SJCRH30 (cell line): ENCODE data around the gene SYF2. TPM values are rescaled to one million over a fixed set of nuclear protein-coding genes. Genes with fewer than 3 reads are reported as not detected.
"Not testable (repeated sequence)": the region's sequence is repeated elsewhere in the genome, so short reads cannot be mapped to it uniquely, and the experiment has no call there.

Source experiments
- DNase-seq, 2 experiments: peaks; one replicate each; pipeline ENCODE4 v3.0.0-alpha.2; 2015 to 2020
- H3K27ac ChIP-seq: fragments of 250-450 bp; sonication (Bioruptor Pico); 2 replicates; pipeline ENCODE4 v1.5.1; 2020; ENCODE audit warnings: mild to moderate bottlenecking, moderate library complexity
- H3K27me3 ChIP-seq: fragments of 250-450 bp; sonication (Bioruptor Pico); 2 replicates; pipeline ENCODE4 v1.5.1; 2020; ENCODE audit warnings: mild to moderate bottlenecking, moderate library complexity
- H3K36me3 ChIP-seq: fragments of 250-450 bp; sonication (Bioruptor Pico); 2 replicates; pipeline ENCODE4 v1.5.1; 2020; ENCODE audit warnings: mild to moderate bottlenecking, moderate library complexity
- H3K4me1 ChIP-seq: fragments of 250-450 bp; sonication (Bioruptor Pico); 2 replicates; pipeline ENCODE4 v1.5.1; 2020; ENCODE audit warnings: mild to moderate bottlenecking, moderate library complexity
- H3K4me3 ChIP-seq: fragments of 250-450 bp; sonication (Bioruptor Pico); 2 replicates; pipeline ENCODE4 v1.5.1; 2020; ENCODE audit warnings: mild to moderate bottlenecking, moderate library complexity
- H3K9me3 ChIP-seq: fragments of 250-450 bp; sonication (Bioruptor Pico); replicated peaks from 2 replicates; pipeline ENCODE4 v1.5.1; 2020; ENCODE audit warnings: mild to moderate bottlenecking, moderate library complexity
- total RNA-seq: library from RNA; depleted of rRNA; stranded (reverse); fragments of >200 nt; shearing (Covaris generic); gene quantifications from 2 replicates; pipeline ENCODE4 v1.2.3, GENCODE V29; 2014; rRNA removed

SYF2 gene
- 39.3 and 43.2 TPM in 2 replicates for total RNA-seq

GRCh38 chr1:25232027-25232865 lies at the start of gene SYF2:
TSS of gene SYF2 (minus strand) at chr1:25232502. CDS start at chr1:25232467, 35 bp downstream.
- DNase-seq, result peak; percentile 96 to 98
- Histone ChIP-seq H3K9me3 (no peaks in the 10 kb centered on the region), H3K4me1 (peaks cover 4% of the 10 kb centered on the region), H3K27me3 (no peaks in the 10 kb centered on the region), H3K27ac (peak within 1 kb of the TSS; percentile 64), H3K36me3 (peaks cover 27% of the 10 kb centered on the region), H3K4me3 (peak within 1 kb of the TSS; percentile 68)

GRCh38 chr1:25279693-25280111 lies 47.4 kb upstream of the SYF2 start:
- H3K4me1 ChIP-seq, H3K4me3 ChIP-seq, H3K36me3 ChIP-seq, H3K9me3 ChIP-seq, H3K27ac ChIP-seq, DNase-seq, H3K27me3 ChIP-seq: not testable (repeated sequence)

- H3K36me3 ChIP-seq, H3K9me3 ChIP-seq, DNase-seq: not testable (repeated sequence)
These were observed 46.5 kb upstream of the SYF2 start for GRCh38 chr1:25278790-25279189.

GRCh38 chr1:25278358-25278757 lies 46.1 kb upstream of the SYF2 start:
- not testable (repeated sequence) for H3K4me3 ChIP-seq, H3K27ac ChIP-seq, DNase-seq, H3K36me3 ChIP-seq, H3K27me3 ChIP-seq, H3K9me3 ChIP-seq, H3K4me1 ChIP-seq

More at GRCh38 chr1:25278790-25279189, 46.5 kb upstream of the SYF2 start:
- not testable (repeated sequence) for H3K27me3 ChIP-seq, H3K4me3 ChIP-seq, H3K4me1 ChIP-seq, H3K27ac ChIP-seq

- not testable (repeated sequence) for H3K36me3 ChIP-seq, H3K9me3 ChIP-seq, H3K27ac ChIP-seq, H3K4me3 ChIP-seq, H3K27me3 ChIP-seq, DNase-seq, H3K4me1 ChIP-seq
These were observed 45.0 kb upstream of the SYF2 start for GRCh38 chr1:25277295-25277694.

DNA sequence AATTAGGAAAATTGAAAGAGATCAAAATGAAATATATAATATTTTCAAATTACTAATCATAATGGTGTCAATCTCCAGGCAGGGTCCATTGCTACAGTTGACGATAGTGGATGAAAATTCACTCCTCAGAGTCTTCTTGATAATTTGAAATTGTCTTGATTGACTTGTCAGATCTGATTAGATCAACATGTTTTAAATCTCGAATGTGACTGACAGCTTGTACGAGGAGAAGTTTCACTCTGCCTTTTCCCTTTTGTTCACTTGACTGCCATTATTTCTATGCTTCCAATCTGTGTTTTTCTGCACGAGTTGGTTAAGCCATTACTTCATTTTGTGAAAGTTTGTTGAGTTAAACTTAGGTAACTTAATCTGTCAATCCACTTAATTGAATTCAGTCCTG lies 43.3 kb upstream of the SYF2 start:
- not testable (repeated sequence) for H3K4me1 ChIP-seq, H3K9me3 ChIP-seq, H3K27me3 ChIP-seq, H3K4me3 ChIP-seq, H3K27ac ChIP-seq, DNase-seq, H3K36me3 ChIP-seq

- not testable (repeated sequence) for H3K4me1 ChIP-seq, H3K36me3 ChIP-seq, H3K9me3 ChIP-seq, DNase-seq, H3K4me3 ChIP-seq, H3K27ac ChIP-seq, H3K27me3 ChIP-seq
These were observed 39.9 kb upstream of the SYF2 start, which contains the start of gene RHD for GRCh38 chr1:25272238-25272637. TSS of gene RHD (plus strand) at chr1:25272509. CDS start at chr1:25272548, 39 bp downstream.

DNA sequence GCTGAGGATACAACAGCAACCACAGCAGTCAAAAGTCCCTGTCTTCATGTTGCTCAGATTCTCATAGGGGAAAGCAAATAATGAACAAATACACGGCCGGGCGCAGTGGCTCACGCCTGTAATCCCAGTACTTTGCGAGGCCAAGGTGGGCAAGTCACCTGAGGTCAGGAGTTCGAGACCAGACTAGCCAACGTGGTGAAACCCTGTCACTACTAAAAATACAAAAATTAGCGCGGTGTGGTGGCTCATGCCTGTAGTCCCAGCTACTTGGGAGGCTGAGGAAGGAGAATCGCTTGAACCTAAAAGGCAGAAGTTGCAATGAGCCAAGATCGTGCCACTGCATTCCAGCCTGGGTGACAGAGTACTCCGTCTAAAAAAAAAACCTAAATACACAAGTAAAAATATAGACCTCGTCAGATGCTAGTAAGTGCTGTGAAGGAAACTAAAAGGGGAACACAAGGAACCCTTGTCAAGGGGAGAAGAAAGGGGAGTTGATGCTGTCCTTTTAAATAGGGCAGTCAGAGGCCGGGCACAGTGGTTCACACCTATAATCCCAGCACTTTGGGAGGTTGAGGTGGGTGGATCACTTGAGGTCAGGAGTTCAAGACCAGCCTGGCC lies 36.0 kb upstream of the SYF2 start:
- H3K9me3 ChIP-seq, H3K27me3 ChIP-seq, H3K36me3 ChIP-seq, H3K27ac ChIP-seq, DNase-seq, H3K4me1 ChIP-seq: not testable (repeated sequence)
- peak overlapping the region; percentile 49 for H3K4me3 ChIP-seq

DNA sequence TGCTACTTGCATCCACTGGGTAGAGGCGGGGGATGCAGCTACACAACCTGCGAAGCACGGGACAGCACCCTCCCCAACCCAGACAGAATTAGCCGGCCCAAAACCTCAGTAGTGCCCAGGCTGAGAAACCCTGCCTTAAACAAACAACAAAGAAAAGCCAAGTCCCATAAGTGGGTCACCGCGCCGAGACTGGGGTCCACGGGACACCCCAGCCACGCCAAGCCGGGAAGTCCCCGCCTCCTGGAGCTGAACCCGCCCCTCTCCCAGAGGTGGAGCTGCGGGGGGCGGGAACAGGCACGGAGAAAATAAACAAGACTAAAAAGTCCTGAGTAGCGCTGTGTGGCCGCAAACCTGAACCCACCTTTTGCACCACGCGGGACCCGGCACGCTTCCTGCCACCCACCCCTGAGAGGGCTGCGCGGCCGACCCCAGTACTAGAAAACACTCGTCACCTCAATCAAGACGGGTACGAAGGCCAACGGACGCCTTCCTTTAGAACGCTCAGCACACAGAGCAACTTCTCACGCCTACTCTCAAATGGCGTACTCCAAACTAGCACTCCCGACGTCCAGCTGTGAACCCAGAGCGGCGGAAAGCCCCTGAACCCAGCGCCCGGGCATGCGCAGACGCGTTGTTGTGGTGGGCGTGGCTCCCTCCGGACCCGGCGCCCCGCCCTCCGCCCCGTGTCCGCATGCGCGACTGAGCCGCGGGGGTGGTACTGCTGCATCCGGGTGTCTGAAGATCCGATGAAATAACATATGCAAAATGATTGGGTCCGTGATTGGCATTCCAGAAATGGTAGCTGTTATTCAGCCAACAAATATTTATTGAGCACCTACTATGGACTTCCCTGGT lies 35.2 kb upstream of the SYF2 start:
- H3K4me1 ChIP-seq, H3K36me3 ChIP-seq, H3K9me3 ChIP-seq, H3K27me3 ChIP-seq, H3K27ac ChIP-seq: not testable (repeated sequence)
- peak; percentile 84 for DNase-seq
- peak overlapping the region; percentile 49 for H3K4me3 ChIP-seq

DNA sequence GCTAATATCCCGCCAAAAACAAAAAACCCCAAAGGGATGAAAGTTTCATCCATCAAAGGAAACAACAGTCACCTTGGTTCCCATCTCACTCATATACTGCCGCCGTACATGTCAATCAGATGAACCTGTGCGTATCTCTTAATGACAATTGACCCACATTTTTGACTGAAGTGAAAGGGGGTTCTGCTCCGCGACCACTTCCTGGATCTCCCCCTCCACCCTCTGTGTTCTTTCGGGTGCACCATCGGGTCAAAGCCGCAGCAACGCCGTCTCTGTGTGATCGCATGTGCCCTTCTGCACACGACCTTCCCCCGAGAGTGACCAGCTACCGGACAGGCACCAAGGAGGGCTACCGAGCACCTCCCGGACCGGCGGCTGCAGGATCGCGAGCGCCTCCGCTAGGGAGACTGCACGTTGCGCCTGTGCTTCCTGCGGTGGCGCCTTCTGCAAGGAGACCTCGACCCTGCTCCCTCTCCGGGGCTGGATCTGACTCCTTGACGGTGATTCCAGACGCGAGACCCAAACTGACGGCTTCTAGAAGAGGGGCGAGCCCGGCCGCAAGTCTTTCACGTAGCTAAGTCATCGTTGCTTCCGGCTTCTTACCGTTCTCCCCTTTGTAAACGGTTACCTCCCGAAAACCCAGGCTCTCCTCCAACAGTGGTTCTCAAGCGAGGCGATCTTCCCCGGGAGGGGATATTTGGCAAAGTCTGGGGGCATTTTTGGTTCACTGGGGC lies 34.4 kb upstream of the SYF2 start:
- H3K9me3 ChIP-seq, H3K27me3 ChIP-seq, H3K4me1 ChIP-seq, H3K36me3 ChIP-seq, H3K27ac ChIP-seq: not testable (repeated sequence)
- peak; percentile 19 to 39 for DNase-seq
- peak overlapping the region; percentile 62 for H3K4me3 ChIP-seq

GRCh38 chr1:25260336-25260735 lies 28.0 kb upstream of the SYF2 start:
- DNase-seq, H3K4me1 ChIP-seq, H3K36me3 ChIP-seq, H3K9me3 ChIP-seq, H3K27ac ChIP-seq, H3K4me3 ChIP-seq, H3K27me3 ChIP-seq: not testable (repeated sequence)

- H3K4me3 ChIP-seq, H3K36me3 ChIP-seq, H3K9me3 ChIP-seq, H3K27me3 ChIP-seq, DNase-seq, H3K4me1 ChIP-seq, H3K27ac ChIP-seq: not testable (repeated sequence)
These were observed 27.5 kb upstream of the SYF2 start for GRCh38 chr1:25259813-25260212.

DNA sequence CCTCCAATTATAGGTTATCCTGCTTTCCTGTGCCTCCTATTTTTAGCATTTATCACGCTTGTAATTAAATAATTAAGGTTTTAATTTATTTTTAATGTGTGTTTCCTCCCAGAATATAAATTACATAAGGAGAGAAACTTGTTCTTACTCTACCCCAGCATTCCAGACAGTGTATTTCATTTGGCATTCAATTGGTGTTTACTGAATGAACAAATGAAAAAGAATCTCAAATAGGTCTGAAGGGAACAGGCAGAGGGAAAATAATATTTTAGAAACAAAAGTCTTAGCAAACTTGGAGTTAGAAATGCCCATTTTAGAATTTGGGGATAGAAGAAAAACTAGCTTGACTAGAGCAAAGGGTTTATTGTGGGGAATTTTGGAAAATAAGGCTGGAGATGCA lies 24.9 kb upstream of the SYF2 start:
- Histone ChIP-seq H3K27me3 (no peaks in the 10 kb centered on the region), H3K27ac (no peak overlapping the region), H3K36me3 (no peaks in the 10 kb centered on the region), H3K9me3 (no peaks in the 10 kb centered on the region), H3K4me3 (no peak overlapping the region), H3K4me1 (0 out of 2 replicates have a peak, but pooled peaks cover 2% of the 10 kb centered on the region)
- DNase-seq, result no peak

- H3K4me1 ChIP-seq, result 0 out of 2 replicates have a peak, but pooled peaks cover 2% of the 10 kb centered on the region
- H3K36me3 ChIP-seq, result no peaks in the 10 kb centered on the region
- no peak for DNase-seq
- H3K9me3 ChIP-seq, result no peaks in the 10 kb centered on the region
- no peak overlapping the region for H3K27ac ChIP-seq
- H3K4me3 ChIP-seq, result no peak overlapping the region
- H3K27me3 ChIP-seq, result no peaks in the 10 kb centered on the region
These were observed 24.3 kb upstream of the SYF2 start for GRCh38 chr1:25256578-25256965.
